Globus pallidus (tissue), 1 donor: Measurements from ENCODE around the gene CPOX.

ENCODE experiments used
- DNase-seq: peaks from one replicate; pipeline ENCODE4 v3.0.0-alpha.2; 2015; ENCODE audit warnings: low spot score

CPOX gene

DNA sequence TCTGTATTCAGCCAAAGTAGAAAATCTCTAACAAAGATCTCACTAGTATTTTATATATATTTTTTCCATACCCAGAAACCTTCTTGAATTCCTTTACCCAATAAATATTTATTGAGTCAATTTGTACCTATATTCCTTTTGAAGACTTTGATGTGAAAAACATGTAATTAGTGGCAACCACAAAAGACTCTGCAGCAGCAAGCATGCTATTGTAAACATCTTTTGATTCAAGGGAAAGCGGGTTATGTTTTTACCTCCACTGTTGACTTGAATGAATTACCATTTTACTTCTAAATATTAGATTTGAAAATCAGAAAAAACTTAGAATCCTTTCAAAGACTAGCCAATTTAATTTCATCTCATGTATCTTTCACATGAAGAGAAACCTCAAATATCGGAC lies 59.2 kb downstream of the CPOX start:
- DNase-seq: no peak

DNA sequence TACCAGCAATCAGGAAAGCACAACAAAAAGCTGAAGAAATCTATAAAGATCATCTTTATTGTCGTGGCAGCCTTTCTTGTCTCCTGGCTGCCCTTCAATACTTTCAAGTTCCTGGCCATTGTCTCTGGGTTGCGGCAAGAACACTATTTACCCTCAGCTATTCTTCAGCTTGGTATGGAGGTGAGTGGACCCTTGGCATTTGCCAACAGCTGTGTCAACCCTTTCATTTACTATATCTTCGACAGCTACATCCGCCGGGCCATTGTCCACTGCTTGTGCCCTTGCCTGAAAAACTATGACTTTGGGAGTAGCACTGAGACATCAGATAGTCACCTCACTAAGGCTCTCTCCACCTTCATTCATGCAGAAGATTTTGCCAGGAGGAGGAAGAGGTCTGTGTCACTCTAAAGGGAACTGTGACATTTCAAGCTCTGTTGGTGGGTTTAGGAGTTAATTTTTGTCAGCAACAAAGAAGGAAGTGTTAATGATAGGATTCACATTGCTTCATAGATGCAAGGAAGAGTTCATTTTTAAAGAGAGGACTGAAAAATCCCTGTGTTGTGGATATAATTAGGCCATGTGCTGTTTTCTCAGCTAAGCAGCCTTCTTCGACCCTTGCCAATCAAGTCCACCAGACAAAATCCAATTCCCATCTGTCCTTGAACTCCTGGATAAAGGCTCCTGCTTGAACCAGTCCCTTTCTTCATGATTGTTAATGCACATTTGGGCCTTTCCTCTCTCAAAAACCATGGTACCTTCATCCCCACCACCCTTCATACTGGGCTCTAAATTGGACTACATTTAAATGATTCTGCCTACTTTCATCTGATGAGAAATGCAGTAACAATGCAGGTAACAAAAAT lies 60.5 kb downstream of the CPOX start:
- DNase-seq: no peak

DNA sequence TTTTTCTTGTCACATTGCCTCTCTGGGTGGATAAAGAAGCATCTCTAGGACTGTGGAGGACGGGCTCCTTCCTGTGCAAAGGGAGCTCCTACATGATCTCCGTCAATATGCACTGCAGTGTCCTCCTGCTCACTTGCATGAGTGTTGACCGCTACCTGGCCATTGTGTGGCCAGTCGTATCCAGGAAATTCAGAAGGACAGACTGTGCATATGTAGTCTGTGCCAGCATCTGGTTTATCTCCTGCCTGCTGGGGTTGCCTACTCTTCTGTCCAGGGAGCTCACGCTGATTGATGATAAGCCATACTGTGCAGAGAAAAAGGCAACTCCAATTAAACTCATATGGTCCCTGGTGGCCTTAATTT lies 61.2 kb downstream of the CPOX start:
- DNase-seq: no peak

DNA sequence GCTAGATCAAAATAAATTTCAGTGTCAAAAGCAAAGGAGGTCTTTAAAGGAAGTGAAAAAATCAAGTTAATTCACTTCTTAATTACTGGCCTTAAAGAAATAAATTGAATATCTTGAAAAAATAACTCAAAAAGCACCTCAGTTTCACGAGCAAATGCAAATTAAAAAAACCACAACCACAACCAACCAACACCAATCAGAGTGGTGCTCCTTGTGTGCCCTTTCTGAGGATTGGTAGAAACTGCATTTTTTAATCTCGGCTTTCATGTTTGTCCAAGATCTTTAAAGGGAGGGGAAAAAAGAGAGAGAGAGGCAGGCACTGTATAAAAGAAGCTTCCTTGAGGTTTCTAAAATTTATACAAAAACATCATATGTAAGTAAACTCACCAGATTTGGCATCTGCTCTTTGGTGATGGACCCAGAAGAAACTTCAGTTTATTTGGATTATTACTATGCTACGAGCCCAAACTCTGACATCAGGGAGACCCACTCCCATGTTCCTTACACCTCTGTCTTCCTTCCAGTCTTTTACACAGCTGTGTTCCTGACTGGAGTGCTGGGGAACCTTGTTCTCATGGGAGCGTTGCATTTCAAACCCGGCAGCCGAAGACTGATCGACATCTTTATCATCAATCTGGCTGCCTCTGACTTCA lies 61.7 kb downstream of the CPOX start, which contains the start of gene GPR15:
GPR15 (plus strand) TSS at position 357 of the 653 bp plus-strand sequence; CDS start at position 413, 56 bp downstream.
- no peak for DNase-seq

DNA sequence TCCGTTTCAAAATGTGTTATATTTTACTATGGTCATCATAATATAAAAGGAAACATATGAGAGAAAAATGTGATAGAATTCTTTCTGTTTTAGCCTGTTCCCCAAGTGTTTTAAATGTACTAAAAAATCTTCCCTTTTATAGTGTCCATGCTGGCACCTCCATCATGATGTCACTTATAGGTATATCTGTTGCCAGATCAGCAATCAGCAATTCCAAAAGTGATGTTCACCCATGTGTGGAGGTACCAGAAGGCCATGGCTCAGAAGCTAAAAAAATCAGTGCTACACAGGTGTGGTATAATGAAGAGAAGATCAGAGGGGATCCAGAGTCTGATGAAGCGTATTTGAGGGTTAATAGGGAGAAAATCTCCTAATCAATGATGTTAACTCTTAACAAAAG lies 62.7 kb downstream of the CPOX start:
- no peak for DNase-seq

DNA sequence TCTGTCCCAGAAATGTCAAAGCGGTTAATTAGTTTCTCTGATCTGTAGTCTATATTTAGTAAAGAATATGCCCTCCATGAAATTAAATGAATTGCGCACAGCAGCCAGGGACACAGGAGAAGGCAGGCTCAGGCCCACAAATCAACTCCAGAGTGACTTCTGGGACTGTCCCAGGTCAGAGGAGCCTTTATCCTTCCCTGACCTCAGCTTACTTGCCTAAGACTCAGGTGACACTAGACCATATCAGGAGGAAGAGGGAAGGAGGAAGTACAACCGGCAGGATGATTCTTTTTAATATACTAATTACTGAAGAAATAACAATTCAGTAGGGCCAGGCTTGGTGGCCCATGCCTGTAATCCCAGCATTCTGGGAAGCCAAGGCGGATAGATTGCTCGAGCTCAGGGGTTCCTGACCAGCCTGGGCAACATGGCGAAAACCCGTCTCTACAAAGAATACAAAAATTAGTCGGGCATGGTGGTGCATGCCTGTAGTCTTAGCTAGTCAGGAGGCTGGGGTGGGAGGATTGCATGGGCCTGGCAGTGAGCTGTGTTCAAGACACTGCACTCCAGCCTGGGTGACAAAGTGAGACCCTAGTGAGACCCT lies 63.5 kb downstream of the CPOX start:
- no peak for DNase-seq
